HG02610 (cell line): ENCODE results near the gene TACC3.
A peak's percentile ranks its signal among the peaks of the same experiment; 100 is the strongest.
"Not testable (repeated sequence)": the region's sequence is repeated elsewhere in the genome, so short reads cannot be mapped to it uniquely, and the experiment has no call there.

ENCODE experiments used
- ATAC-seq: cut with Tn5 transposase; IDR thresholded peaks from one replicate; pipeline ENCODE4 v1.9.1; 2021; ENCODE audit warnings: mild to moderate bottlenecking, moderate library complexity; ENCODE audit not compliant: unreplicated experiment

Gene TACC3

GRCh38 chr4:1701671-1702070 lies 19.6 kb upstream of the TACC3 start:
- not testable (repeated sequence) for ATAC-seq

- no peak for ATAC-seq
Measured at GRCh38 chr4:1703867-1704266, 17.5 kb upstream of the TACC3 start.

GRCh38 chr4:1705732-1706131 lies 15.6 kb upstream of the TACC3 start:
- ATAC-seq, result no peak

- ATAC-seq, result no peak
Measured at GRCh38 chr4:1706358-1706757, 15.0 kb upstream of the TACC3 start.

GRCh38 chr4:1708581-1708980 lies 12.7 kb upstream of the TACC3 start:
- no peak for ATAC-seq

- ATAC-seq, result no peak
Measured at GRCh38 chr4:1711055-1711570, 10.2 kb upstream of the TACC3 start.

GRCh38 chr4:1711571-1712215 lies 9.6 kb upstream of the TACC3 start:
- ATAC-seq, result peak; percentile 9

GRCh38 chr4:1712216-1713002 lies 8.9 kb upstream of the TACC3 start, which contains the start of gene SLBP:
TSS of gene SLBP (minus strand) at chr4:1712319. CDS start at chr4:1712188, 131 bp downstream.
- ATAC-seq, result peak; percentile 77

- no peak for ATAC-seq
Measured at GRCh38 chr4:1713003-1713851, 8.1 kb upstream of the TACC3 start.

GRCh38 chr4:1714303-1715001 lies 6.9 kb upstream of the TACC3 start:
- ATAC-seq, result no peak

- no peak for ATAC-seq
Measured at GRCh38 chr4:1715002-1715758, 6.1 kb upstream of the TACC3 start.

GRCh38 chr4:1716065-1716945 lies 5.0 kb upstream of the TACC3 start:
- no peak for ATAC-seq

- ATAC-seq, result no peak
Measured at GRCh38 chr4:1717129-1718094, 3.9 kb upstream of the TACC3 start.

GRCh38 chr4:1718095-1718850 lies 3.0 kb upstream of the TACC3 start:
- no peak for ATAC-seq

- ATAC-seq, result peak; percentile 4
Measured at GRCh38 chr4:1720163-1720983, 948 bp upstream of the TACC3 start.
